Panc1 (cell line): ENCODE measurements around the gene MTOR.

Experiments used
- CTCF ChIP-seq: fragments of 450-650 bp; IDR thresholded peaks from 2 replicates; pipeline ENCODE4 v1.5.1; 2017; ENCODE audit warnings: mild to moderate bottlenecking
- REST ChIP-seq, 2 experiments: IDR thresholded peaks; 2 replicates each; pipeline ENCODE4 v1.6.1; 2011 to 2012; ENCODE audit warnings: low read depth in 2 of 2, control low read depth in 1 of 2, low read length in 1 of 2, mild to moderate bottlenecking in 1 of 2, moderate library complexity in 1 of 2; ENCODE audit not compliant: insufficient read depth in 1 of 2

GRCh38 chr1:11295905-11296304 lies 33.6 kb upstream of the MTOR start:
- TF ChIP-seq CTCF (no peak), REST (IDR thresholded peaks at IDR 0.05; ENCODE audit: insufficient read depth in 1 of 2, low read depth in 2 of 2, low read length in 1 of 2) (no peak)
